PFSK-1 (cell line): ENCODE results near the gene KLHL26.

Experiments
- FOXP2 ChIP-seq: optimal IDR thresholded peaks from 2 replicates; pipeline ENCODE3; 2011; ENCODE audit warnings: borderline replicate concordance, control low read depth, inconsistent platforms; ENCODE audit not compliant: insufficient read depth; ENCODE audit errors: extremely low read length, extremely low read depth
- POLR2AphosphoS5 ChIP-seq: IDR thresholded peaks from 2 replicates; pipeline ENCODE4 v1.6.1; 2012; ENCODE audit warnings: low read depth, mild to moderate bottlenecking, control low read depth, low read length, moderate library complexity
- SIN3A ChIP-seq: IDR thresholded peaks from 2 replicates; pipeline ENCODE4 v1.6.1; 2012; ENCODE audit warnings: mild to moderate bottlenecking, low read length, moderate library complexity, borderline replicate concordance; ENCODE audit not compliant: insufficient read depth
- TAF1 ChIP-seq: IDR thresholded peaks from 2 replicates; pipeline ENCODE4 v1.6.1; 2012; ENCODE audit warnings: low read length, control low read depth, borderline replicate concordance; ENCODE audit not compliant: insufficient read depth
- TF ChIP-seq, protein P1 (sequence below), 2 experiments: IDR thresholded peaks; 2 replicates each; pipeline versions ENCODE4 v1.6.1 to v1.8.0; 2011 to 2012; ENCODE audit warnings: low read depth in 2 of 2, low read length in 2 of 2, control low read depth in 1 of 2, inconsistent platforms in 1 of 2, mild to moderate bottlenecking in 1 of 2, moderate library complexity in 1 of 2; ENCODE audit not compliant: insufficient read depth in 1 of 2

DNA sequence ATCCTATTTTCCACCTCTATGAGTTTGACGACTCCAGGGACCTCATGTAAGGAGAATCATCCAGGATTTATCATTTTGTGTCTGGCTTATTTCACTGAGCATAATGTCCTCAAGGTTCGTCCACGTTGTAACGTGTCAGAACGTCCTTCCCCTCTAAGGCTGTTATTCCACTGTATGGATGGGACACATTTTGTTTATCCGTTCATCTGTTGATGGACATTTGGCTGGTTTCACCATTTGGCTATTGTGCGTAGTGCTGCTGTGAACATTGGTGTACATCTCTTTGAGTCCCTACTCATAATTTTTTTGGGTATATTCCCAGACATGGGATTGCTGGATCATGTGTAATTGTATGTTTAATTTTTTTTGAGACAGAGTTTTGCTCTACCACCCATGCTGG is 68.1 kb downstream of the KLHL26 start:
- no peak for TF ChIP-seq TAF1
- no peak for TF ChIP-seq SIN3A
- TF ChIP-seq POLR2AphosphoS5, result no peak
- TF ChIP-seq, protein P1, sequence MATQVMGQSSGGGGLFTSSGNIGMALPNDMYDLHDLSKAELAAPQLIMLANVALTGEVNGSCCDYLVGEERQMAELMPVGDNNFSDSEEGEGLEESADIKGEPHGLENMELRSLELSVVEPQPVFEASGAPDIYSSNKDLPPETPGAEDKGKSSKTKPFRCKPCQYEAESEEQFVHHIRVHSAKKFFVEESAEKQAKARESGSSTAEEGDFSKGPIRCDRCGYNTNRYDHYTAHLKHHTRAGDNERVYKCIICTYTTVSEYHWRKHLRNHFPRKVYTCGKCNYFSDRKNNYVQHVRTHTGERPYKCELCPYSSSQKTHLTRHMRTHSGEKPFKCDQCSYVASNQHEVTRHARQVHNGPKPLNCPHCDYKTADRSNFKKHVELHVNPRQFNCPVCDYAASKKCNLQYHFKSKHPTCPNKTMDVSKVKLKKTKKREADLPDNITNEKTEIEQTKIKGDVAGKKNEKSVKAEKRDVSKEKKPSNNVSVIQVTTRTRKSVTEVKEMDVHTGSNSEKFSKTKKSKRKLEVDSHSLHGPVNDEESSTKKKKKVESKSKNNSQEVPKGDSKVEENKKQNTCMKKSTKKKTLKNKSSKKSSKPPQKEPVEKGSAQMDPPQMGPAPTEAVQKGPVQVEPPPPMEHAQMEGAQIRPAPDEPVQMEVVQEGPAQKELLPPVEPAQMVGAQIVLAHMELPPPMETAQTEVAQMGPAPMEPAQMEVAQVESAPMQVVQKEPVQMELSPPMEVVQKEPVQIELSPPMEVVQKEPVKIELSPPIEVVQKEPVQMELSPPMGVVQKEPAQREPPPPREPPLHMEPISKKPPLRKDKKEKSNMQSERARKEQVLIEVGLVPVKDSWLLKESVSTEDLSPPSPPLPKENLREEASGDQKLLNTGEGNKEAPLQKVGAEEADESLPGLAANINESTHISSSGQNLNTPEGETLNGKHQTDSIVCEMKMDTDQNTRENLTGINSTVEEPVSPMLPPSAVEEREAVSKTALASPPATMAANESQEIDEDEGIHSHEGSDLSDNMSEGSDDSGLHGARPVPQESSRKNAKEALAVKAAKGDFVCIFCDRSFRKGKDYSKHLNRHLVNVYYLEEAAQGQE (IDR thresholded peaks at IDR 0.05; ENCODE audit: insufficient read depth in 1 of 2, low read depth in 2 of 2, low read length in 2 of 2), result no peak
- no peak for TF ChIP-seq FOXP2
